ENCODE data around the gene AGAP1. TPM values are rescaled to one million over a fixed set of nuclear protein-coding genes. Genes with fewer than 3 reads are reported as not detected.

AGAP1 gene
- total and polyA plus RNA-seq, 2 donors (not counting 3 experiments of a cell fraction or from before 2014, with no cell fraction given), result 10.2 to 20.9 TPM

DNA sequence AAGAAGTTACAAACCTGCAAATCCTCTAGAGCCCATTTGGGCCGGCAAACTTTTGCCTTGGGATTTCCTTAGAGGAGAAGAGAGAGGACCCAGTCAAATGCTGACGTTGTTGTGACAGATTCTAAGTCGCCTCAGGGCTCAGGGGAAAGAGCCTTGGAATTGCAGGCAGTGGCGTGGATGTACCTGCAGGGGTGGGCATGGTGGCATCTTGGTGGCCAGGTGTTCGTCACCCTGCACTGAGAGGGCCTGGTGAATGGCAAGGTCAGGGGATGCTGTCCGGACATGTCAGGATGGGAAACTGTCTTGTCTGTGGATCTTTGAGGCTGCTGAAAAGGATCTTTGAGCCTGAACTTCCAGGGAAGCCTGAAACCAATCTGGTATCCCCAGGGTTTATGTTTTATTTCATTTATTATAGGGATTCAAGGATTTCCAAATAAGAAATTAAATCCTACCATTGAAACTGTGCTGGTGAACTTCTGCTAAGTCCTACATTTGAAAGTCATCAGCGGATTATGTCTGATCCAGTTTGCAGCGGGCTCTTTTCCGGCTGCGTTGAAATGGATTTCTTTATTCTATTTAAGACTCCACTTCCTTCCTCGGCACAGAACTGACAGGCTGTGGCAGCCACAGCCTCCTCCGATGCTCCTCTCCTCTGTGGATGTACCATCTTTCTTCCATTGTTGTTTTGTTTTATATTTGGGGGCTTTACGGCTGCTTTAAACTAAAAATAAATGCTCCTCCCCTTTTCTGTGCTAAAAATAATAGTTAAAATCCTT is 207.6 kb downstream of the AGAP1 start:
- ChIA-PET POLR2A (no interaction called here), CTCF (no interaction called here)
- Histone ChIP-seq H4K20me1 (replicated peaks; ENCODE audit: control insufficient read depth, extremely low read depth, insufficient read depth, low read length) (no peaks in the 10 kb centered on the region), H3K4me3 (replicated peaks in 1 of 3; ENCODE audit: insufficient read depth in 1 of 3, low read depth in 1 of 3, low read length in 3 of 3) (no peak overlapping the region), H3K9me1 (replicated peaks; ENCODE audit: control insufficient read depth, extremely low read depth, insufficient read depth, low read length) (no peaks in the 10 kb centered on the region), H3K79me2 (ENCODE audit: control insufficient read depth, insufficient read depth, low read length) (no peaks in the 10 kb centered on the region), H3K27ac (ENCODE audit: insufficient read depth, low read depth, low read length) (no peak overlapping the region), H3K36me3 (ENCODE audit: control insufficient read depth in 2 of 2, extremely low read depth in 1 of 2, insufficient read depth in 2 of 2, low read length in 2 of 2) (no peaks in the 10 kb centered on the region), H2AFZ (ENCODE audit: low read depth, low read length) (no peak overlapping the region), H3K4me1 (ENCODE audit: control insufficient read depth, extremely low read depth, insufficient read depth, low read length) (no peaks in the 10 kb centered on the region), H3K9ac (replicated peaks; ENCODE audit: extremely low read depth, insufficient read depth, low read length) (no peak overlapping the region), H3K9me3 (replicated peaks; ENCODE audit: control insufficient read depth, insufficient read depth, low read length) (no peaks in the 10 kb centered on the region), H3K4me2 (ENCODE audit: insufficient read depth, low read length) (no peak overlapping the region), H3K27me3 (ENCODE audit: control insufficient read depth in 2 of 2, insufficient read depth in 2 of 2, low read length in 2 of 2) (no peaks in the 10 kb centered on the region)
- FAIRE-seq (no peak), DNase-seq (ENCODE audit: low read depth, low spot score) (peak; percentile 8)
- dilution Hi-C loops (cut with MboI; ENCODE audit: extremely low pct_ligation_motif_present, low sequenced_read_pairs), result no loop called here
- BruUV-seq (replicated peaks), result no TSS peak
- intact Hi-C loops (cut with micrococcal nuclease), result no loop called here
- TF ChIP-seq POLR2A (IDR thresholded peaks at IDR 0.05; ENCODE audit: low read depth, low read length), result no peak
- TF ChIP-seq POLR2AphosphoS5 (IDR thresholded peaks at IDR 0.05; ENCODE audit: insufficient read depth, low read depth, low read length), result no peak
- TF ChIP-seq EZH2 (IDR thresholded peaks at IDR 0.05; ENCODE audit: borderline replicate concordance, low read depth, low read length, severe bottlenecking), result no peak
- no peak for TF ChIP-seq MYC (IDR thresholded peaks at IDR 0.05; ENCODE audit: low read depth, low read length)
- TF ChIP-seq, protein P1, sequence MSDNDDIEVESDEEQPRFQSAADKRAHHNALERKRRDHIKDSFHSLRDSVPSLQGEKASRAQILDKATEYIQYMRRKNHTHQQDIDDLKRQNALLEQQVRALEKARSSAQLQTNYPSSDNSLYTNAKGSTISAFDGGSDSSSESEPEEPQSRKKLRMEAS (IDR thresholded peaks at IDR 0.05; ENCODE audit: insufficient read depth, insufficient read length), result no peak
- TF ChIP-seq FOS (IDR thresholded peaks at IDR 0.05; ENCODE audit: borderline replicate concordance, insufficient read depth, low read length), result no peak
- no peak for TF ChIP-seq GATA2 (IDR thresholded peaks at IDR 0.05; ENCODE audit: insufficient read depth, insufficient read length, low read depth, low read length)
- TF ChIP-seq JUN (IDR thresholded peaks at IDR 0.05; ENCODE audit: borderline replicate concordance, insufficient read depth, insufficient read length, low read depth), result no peak
- TF ChIP-seq, protein P2, sequence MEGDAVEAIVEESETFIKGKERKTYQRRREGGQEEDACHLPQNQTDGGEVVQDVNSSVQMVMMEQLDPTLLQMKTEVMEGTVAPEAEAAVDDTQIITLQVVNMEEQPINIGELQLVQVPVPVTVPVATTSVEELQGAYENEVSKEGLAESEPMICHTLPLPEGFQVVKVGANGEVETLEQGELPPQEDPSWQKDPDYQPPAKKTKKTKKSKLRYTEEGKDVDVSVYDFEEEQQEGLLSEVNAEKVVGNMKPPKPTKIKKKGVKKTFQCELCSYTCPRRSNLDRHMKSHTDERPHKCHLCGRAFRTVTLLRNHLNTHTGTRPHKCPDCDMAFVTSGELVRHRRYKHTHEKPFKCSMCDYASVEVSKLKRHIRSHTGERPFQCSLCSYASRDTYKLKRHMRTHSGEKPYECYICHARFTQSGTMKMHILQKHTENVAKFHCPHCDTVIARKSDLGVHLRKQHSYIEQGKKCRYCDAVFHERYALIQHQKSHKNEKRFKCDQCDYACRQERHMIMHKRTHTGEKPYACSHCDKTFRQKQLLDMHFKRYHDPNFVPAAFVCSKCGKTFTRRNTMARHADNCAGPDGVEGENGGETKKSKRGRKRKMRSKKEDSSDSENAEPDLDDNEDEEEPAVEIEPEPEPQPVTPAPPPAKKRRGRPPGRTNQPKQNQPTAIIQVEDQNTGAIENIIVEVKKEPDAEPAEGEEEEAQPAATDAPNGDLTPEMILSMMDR (IDR thresholded peaks at IDR 0.05; ENCODE audit: extremely low read depth in 1 of 2, insufficient read depth in 1 of 2, low read depth in 1 of 2, low read length in 2 of 2), result no peak

Measured in endothelial cell of umbilical vein (primary cell).